Osteoblast (primary cell): Measurements from ENCODE around the gene NPEPL1. TPM values are rescaled to one million over a fixed set of nuclear protein-coding genes. Genes with fewer than 3 reads are reported as not detected.

Experiments used
- DNase-seq: peaks from one replicate; pipeline ENCODE4 v3.0.0; 2011; ENCODE audit warnings: low spot score, mixed read lengths; ENCODE audit not compliant: insufficient read length; ENCODE audit errors: missing footprints
- H2AFZ ChIP-seq: 2 replicates; pipeline ENCODE4 v1.6.0; 2011; ENCODE audit warnings: mild to moderate bottlenecking, low read length
- H3K27ac ChIP-seq: 2 replicates; pipeline ENCODE4 v1.5.1; 2011; ENCODE audit warnings: mild to moderate bottlenecking, low read depth, low read length, moderate library complexity
- H3K27me3 ChIP-seq: 2 replicates; pipeline ENCODE4 v1.6.0; 2012; ENCODE audit warnings: mild to moderate bottlenecking, control low read depth, inconsistent platforms, low read length, moderate library complexity; ENCODE audit not compliant: insufficient read depth
- H3K36me3 ChIP-seq: 2 replicates; pipeline ENCODE4 v1.5.1; 2011; ENCODE audit warnings: mild to moderate bottlenecking, low read length, control low read depth, moderate library complexity; ENCODE audit not compliant: insufficient read depth
- H3K4me1 ChIP-seq: 2 replicates; pipeline ENCODE4 v1.5.1; 2011; ENCODE audit warnings: mild to moderate bottlenecking, low read length, control low read depth, moderate library complexity; ENCODE audit not compliant: insufficient read depth
- H3K4me2 ChIP-seq: 2 replicates; pipeline ENCODE4 v1.6.0; 2011; ENCODE audit warnings: mild to moderate bottlenecking, low read length; ENCODE audit not compliant: insufficient read depth
- H3K4me3 ChIP-seq: fragments of 200-600 bp; sonication (generic); 3 replicates; pipeline ENCODE4 v1.5.1; 2012; ENCODE audit warnings: mild to moderate bottlenecking, low read length, inconsistent platforms; ENCODE audit not compliant: insufficient read depth
- H3K79me2 ChIP-seq: 2 replicates; pipeline ENCODE4 v1.6.0; 2012; ENCODE audit warnings: mild to moderate bottlenecking, low read length, control low read depth, inconsistent platforms; ENCODE audit not compliant: insufficient read depth
- H3K9me3 ChIP-seq: 2 replicates; pipeline ENCODE4 v1.5.1; 2011; ENCODE audit warnings: low read depth, low read length, control low read depth
- H4K20me1 ChIP-seq: 2 replicates; pipeline ENCODE4 v1.6.0; 2012; ENCODE audit warnings: mild to moderate bottlenecking, low read length, control low read depth; ENCODE audit not compliant: insufficient read depth
- total RNA-seq: library from RNA; depleted of rRNA; stranded (reverse); fragments of >200 nt; gene quantifications from 2 replicates; pipeline ENCODE4 v1.2.3, GENCODE V29; 2012
- TF ChIP-seq, protein P1 (sequence below): IDR thresholded peaks from 2 replicates; pipeline ENCODE4 v1.5.1; 2011; ENCODE audit warnings: mild to moderate bottlenecking, low read depth, low read length, moderate library complexity; ENCODE audit errors: extremely low read depth

The NPEPL1 gene
- total RNA-seq, 1 donor, result 29.7 TPM

DNA sequence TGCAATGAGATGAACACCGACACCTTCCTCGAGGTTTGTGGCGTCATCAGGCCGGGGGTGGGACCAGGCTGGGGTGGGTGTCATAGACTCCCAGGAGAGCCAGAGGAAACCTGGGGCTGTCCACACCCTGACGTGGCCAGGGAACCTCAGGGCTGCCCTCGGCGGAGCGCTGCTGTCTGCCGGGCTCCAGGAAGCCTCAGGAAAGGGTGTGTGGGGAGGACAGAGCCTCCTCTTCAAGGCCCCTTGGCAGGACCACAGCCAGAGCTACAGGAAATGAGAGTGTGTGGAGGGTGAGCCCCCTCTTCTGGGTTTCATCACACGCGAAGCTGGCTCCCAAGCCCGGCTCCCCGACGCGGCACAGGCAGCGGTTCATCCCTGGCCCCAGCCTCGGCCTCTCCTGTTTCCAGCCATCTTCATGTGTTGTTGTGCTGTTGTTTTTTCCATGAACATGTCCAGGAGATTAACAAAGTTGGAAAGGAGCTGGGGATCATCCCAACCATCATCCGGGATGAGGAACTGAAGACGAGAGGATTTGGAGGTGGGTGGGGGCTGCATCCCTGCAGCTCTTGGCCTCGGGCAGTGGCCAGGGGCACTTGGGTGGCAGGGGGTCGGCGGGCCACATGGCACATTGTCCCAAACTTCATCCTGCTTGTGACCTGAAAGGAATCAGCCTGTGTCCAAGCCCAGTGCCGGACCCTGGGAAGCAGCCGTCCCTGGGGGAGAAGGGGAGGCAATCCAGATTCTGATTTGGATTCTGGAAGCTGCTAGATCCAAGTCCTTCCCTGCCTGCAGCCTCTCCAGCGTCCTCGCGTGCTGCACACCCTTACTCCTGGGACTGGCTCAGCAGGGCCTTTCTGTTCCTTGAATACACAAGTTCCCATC is 6.4 kb downstream of the NPEPL1 start:
- no peaks in the 10 kb centered on the region for H3K27me3 ChIP-seq
- H3K4me1 ChIP-seq, result peaks cover 2% of the 10 kb centered on the region
- no peak overlapping the region for H2AFZ ChIP-seq
- TF ChIP-seq, protein P1, sequence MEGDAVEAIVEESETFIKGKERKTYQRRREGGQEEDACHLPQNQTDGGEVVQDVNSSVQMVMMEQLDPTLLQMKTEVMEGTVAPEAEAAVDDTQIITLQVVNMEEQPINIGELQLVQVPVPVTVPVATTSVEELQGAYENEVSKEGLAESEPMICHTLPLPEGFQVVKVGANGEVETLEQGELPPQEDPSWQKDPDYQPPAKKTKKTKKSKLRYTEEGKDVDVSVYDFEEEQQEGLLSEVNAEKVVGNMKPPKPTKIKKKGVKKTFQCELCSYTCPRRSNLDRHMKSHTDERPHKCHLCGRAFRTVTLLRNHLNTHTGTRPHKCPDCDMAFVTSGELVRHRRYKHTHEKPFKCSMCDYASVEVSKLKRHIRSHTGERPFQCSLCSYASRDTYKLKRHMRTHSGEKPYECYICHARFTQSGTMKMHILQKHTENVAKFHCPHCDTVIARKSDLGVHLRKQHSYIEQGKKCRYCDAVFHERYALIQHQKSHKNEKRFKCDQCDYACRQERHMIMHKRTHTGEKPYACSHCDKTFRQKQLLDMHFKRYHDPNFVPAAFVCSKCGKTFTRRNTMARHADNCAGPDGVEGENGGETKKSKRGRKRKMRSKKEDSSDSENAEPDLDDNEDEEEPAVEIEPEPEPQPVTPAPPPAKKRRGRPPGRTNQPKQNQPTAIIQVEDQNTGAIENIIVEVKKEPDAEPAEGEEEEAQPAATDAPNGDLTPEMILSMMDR, result no peak
- H3K27ac ChIP-seq, result no peak overlapping the region
- no peaks in the 10 kb centered on the region for H3K9me3 ChIP-seq
- H4K20me1 ChIP-seq, result no peaks in the 10 kb centered on the region
- H3K4me2 ChIP-seq, result no peak overlapping the region
- peaks cover 11% of the 10 kb centered on the region for H3K79me2 ChIP-seq
- H3K36me3 ChIP-seq, result peaks cover 40% of the 10 kb centered on the region
- peak; percentile 77 for DNase-seq
- H3K4me3 ChIP-seq, result no peak overlapping the region

DNA sequence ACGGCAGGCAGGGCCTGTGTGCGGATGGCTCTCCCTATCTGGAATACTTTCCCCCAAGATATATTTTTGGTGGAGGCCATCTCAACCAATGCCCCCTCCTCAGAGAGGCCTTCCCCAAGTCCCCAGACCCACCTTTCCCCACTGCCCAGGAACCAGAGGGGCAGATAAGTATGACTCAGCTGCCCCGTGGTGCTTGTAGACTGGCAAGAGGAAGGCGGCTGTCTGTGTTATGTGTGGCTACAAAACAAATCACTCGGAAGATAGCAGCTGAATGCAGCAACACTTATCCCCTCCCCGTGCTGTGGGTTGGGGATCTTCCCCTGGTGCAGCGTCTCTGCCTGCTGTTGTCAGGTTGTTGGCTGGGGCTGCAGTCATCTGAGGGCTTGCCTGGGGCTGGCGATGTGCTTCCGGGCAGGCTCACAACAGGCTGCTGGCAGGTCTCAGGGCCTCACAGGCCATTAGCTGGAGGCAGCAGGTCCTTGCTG is 7.1 kb downstream of the NPEPL1 start:
- H2AFZ ChIP-seq, result no peak overlapping the region
- H3K27ac ChIP-seq, result peak overlapping the region; percentile 57
- no peaks in the 10 kb centered on the region for H4K20me1 ChIP-seq
- no peaks in the 10 kb centered on the region for H3K27me3 ChIP-seq
- no peak overlapping the region for H3K4me2 ChIP-seq
- DNase-seq, result peak; percentile 84
- H3K4me1 ChIP-seq, result no peaks in the 10 kb centered on the region
- no peaks in the 10 kb centered on the region for H3K9me3 ChIP-seq
- H3K4me3 ChIP-seq, result no peak overlapping the region
- peaks cover 47% of the 10 kb centered on the region for H3K36me3 ChIP-seq
- H3K79me2 ChIP-seq, result peaks cover 4% of the 10 kb centered on the region
- TF ChIP-seq, protein P1, result no peak

DNA sequence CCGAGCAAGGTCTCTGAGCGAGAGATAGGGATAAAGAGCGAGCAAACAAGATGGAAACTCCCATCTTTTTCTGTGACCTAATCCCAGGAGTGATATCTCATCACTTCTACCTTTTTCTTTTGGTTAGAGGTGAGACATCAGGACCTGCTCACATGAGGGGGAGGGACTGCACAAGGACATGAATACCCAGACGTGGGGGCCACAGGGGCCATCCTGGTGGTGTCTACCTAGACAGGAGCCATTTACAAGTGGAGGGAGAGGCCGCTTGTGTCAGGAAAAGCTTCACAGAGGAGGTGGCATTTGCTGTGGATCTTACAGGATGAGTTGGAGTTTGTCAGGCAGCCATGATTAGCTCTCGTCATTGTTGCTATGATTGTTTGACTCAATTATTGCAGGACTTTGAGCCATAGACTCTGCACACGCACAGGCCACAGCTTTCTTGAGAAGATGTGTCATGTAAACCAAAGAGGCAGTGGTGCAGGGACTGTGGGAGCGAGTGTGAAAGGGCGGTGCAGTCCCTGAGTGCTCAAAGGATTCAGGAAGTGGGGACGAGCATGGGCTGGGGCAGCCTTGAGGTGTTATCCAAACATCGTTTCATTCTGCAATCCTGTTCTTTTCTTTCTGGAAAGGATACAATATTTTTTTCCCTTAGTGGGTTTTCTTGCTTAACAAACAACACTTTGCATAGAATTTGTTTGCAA is 7.7 kb downstream of the NPEPL1 start:
- no peaks in the 10 kb centered on the region for H4K20me1 ChIP-seq
- peak; percentile 94 for DNase-seq
- peak overlapping the region; percentile 57 for H3K27ac ChIP-seq
- no peaks in the 10 kb centered on the region for H3K27me3 ChIP-seq
- TF ChIP-seq, protein P1, result no peak
- peaks cover 52% of the 10 kb centered on the region for H3K36me3 ChIP-seq
- no peak overlapping the region for H3K4me2 ChIP-seq
- no peak overlapping the region for H3K4me3 ChIP-seq
- H3K4me1 ChIP-seq, result no peaks in the 10 kb centered on the region
- H3K9me3 ChIP-seq, result no peaks in the 10 kb centered on the region
- no peaks in the 10 kb centered on the region for H3K79me2 ChIP-seq
- no peak overlapping the region for H2AFZ ChIP-seq

DNA sequence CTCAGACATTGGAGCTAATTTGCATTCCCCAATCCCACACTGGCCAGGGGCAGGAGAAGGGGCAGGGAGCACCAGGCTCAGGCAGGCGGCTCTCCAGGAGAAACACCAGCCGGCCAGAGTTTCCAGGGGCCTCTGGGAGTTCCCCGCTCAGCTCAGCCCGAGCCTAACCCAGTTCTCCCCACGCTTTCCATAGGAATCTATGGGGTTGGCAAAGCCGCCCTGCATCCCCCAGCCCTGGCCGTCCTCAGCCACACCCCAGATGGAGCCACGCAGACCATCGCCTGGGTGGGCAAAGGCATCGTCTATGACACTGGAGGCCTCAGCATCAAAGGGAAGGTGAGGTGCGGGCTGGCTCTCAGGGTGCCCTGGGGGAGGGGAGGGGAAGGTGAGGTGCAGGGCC is 8.2 kb downstream of the NPEPL1 start:
- no peak overlapping the region for H2AFZ ChIP-seq

More for the DNA sequence above, 8.2 kb downstream of the NPEPL1 start:
- H3K79me2 ChIP-seq, result no peaks in the 10 kb centered on the region
- H3K27ac ChIP-seq, result peak overlapping the region; percentile 57
- H3K4me1 ChIP-seq, result no peaks in the 10 kb centered on the region
- no peak overlapping the region for H3K4me3 ChIP-seq
- no peak overlapping the region for H3K4me2 ChIP-seq
- TF ChIP-seq, protein P1, result no peak
- no peaks in the 10 kb centered on the region for H3K27me3 ChIP-seq
- DNase-seq, result no peak
- H3K9me3 ChIP-seq, result no peaks in the 10 kb centered on the region
- peaks cover 52% of the 10 kb centered on the region for H3K36me3 ChIP-seq
- peaks cover 2% of the 10 kb centered on the region for H4K20me1 ChIP-seq
